ENCODE results near the gene VPS8. TPM values are rescaled to one million over a fixed set of nuclear protein-coding genes. Genes with fewer than 3 reads are reported as not detected.

The VPS8 gene
- total RNA-seq, 2 experiments from 2014 or later, result 30.2 to 33.3 TPM

GRCh38 chr3:185070491-185071286 is 258.7 kb downstream of the VPS8 start:
- intact Hi-C loops (cut with micrococcal nuclease), result no loop called here
- no peaks in the 10 kb centered on the region for H3K27me3 Mint-ChIP-seq
- CTCF ChIA-PET, result no interaction called here
- H3K4me3 Mint-ChIP-seq, result no peak overlapping the region
- no peak for DNase-seq
- POLR2A ChIA-PET, result no interaction called here
- no peak for TF ChIP-seq CTCF (IDR thresholded peaks at IDR 0.05)
- H3K4me1 Mint-ChIP-seq (ENCODE audit: low read depth), result no peaks in the 10 kb centered on the region
- ATAC-seq, result no peak
- no peaks in the 10 kb centered on the region for H3K9me3 Mint-ChIP-seq
- H3K36me3 Mint-ChIP-seq (ENCODE audit: low read depth), result no peaks in the 10 kb centered on the region
- no peak overlapping the region for H3K27ac Mint-ChIP-seq

- ChIA-PET POLR2A (interaction anchor here (0.5 kb wide), 1 partner anchor 187 kb away, joined by 3 read pairs; no protein-coding TSS in a partner anchor), CTCF (no interaction called here)
- no peaks in the 10 kb centered on the region for H3K27me3 Mint-ChIP-seq
- no peaks in the 10 kb centered on the region for H3K4me1 Mint-ChIP-seq (ENCODE audit: low read depth)
- DNase-seq (no peak), ATAC-seq (no peak)
- H3K36me3 Mint-ChIP-seq (ENCODE audit: low read depth), result no peaks in the 10 kb centered on the region
- no peak overlapping the region for H3K27ac Mint-ChIP-seq
- TF ChIP-seq CTCF (IDR thresholded peaks at IDR 0.05), result no peak
- intact Hi-C loops (cut with micrococcal nuclease), result no loop called here
- no peak overlapping the region for H3K4me3 Mint-ChIP-seq
- no peaks in the 10 kb centered on the region for H3K9me3 Mint-ChIP-seq
Measured at GRCh38 chr3:185071287-185071800, 259.4 kb downstream of the VPS8 start.

- ChIA-PET POLR2A (no interaction called here), CTCF (no interaction called here)
- intact Hi-C loops (cut with micrococcal nuclease), result no loop called here
Measured at GRCh38 chr3:185075547-185075946, 263.6 kb downstream of the VPS8 start.

GRCh38 chr3:185076219-185076618 is 264.3 kb downstream of the VPS8 start:
- ChIA-PET POLR2A (no interaction called here), CTCF (no interaction called here)
- TF ChIP-seq CTCF (IDR thresholded peaks at IDR 0.05), result no peak
- no peak for DNase-seq
- Mint-ChIP-seq H3K27ac (no peak overlapping the region), H3K9me3 (no peaks in the 10 kb centered on the region), H3K36me3 (ENCODE audit: low read depth) (no peaks in the 10 kb centered on the region), H3K4me1 (ENCODE audit: low read depth) (no peaks in the 10 kb centered on the region), H3K27me3 (no peaks in the 10 kb centered on the region), H3K4me3 (no peak overlapping the region)
- intact Hi-C loops (cut with micrococcal nuclease), result no loop called here
- no peak for ATAC-seq

More at GRCh38 chr3:185075547-185075946, 263.6 kb downstream of the VPS8 start:
- Mint-ChIP-seq H3K4me1 (ENCODE audit: low read depth) (no peaks in the 10 kb centered on the region), H3K36me3 (ENCODE audit: low read depth) (no peaks in the 10 kb centered on the region), H3K9me3 (no peaks in the 10 kb centered on the region), H3K27me3 (no peaks in the 10 kb centered on the region), H3K4me3 (no peak overlapping the region), H3K27ac (no peak overlapping the region)
- ATAC-seq (no peak), DNase-seq (no peak)
- no peak for TF ChIP-seq CTCF (IDR thresholded peaks at IDR 0.05)

GRCh38 chr3:185079625-185080024 is 267.7 kb downstream of the VPS8 start:
- DNase-seq, result no peak
- TF ChIP-seq CTCF (IDR thresholded peaks at IDR 0.05), result no peak
- POLR2A ChIA-PET, result interaction anchor here (1.0 kb wide), 1 partner anchor 29 kb away, joined by 3 read pairs; no protein-coding TSS in a partner anchor
- H3K4me3 Mint-ChIP-seq, result no peak overlapping the region
- CTCF ChIA-PET, result no interaction called here
- no peaks in the 10 kb centered on the region for H3K9me3 Mint-ChIP-seq
- no peak overlapping the region for H3K27ac Mint-ChIP-seq
- no peaks in the 10 kb centered on the region for H3K4me1 Mint-ChIP-seq (ENCODE audit: low read depth)
- H3K36me3 Mint-ChIP-seq (ENCODE audit: low read depth), result no peaks in the 10 kb centered on the region
- intact Hi-C loops (cut with micrococcal nuclease), result no loop called here
- no peak for ATAC-seq
- no peaks in the 10 kb centered on the region for H3K27me3 Mint-ChIP-seq

Data from activated CD8-positive, alpha-beta T cell treated with anti-CD3 and anti-CD28 coated beads for 36 hours (primary cell).